Right ventricle myocardium superior (tissue), 1 donor: ENCODE data around the gene MEP1A. TPM values are rescaled to one million over a fixed set of nuclear protein-coding genes. Genes with fewer than 3 reads are reported as not detected.
"Not testable (repeated sequence)": the region's sequence is repeated elsewhere in the genome, so short reads cannot be mapped to it uniquely, and the experiment has no call there.

Experiments used
- ATAC-seq: fragments of 200-7000 bp; cut with Tn5 transposase; one replicate; pipeline ENCODE4 v1.9.1; 2020; ENCODE audit warnings: mild to moderate bottlenecking; ENCODE audit not compliant: poor library complexity
- DNase-seq: peaks from one replicate; pipeline ENCODE4 v3.0.0-alpha.2; 2020
- intact Hi-C: fragments of 100-400 bp; cut with DNase I; formaldehyde crosslinking; loops from one replicate; pipeline ENCODE4 v1.11.2; 2022
- total RNA-seq: library from RNA; stranded (reverse); fragmentation: NEBNext Ultra II Directional; extraction: Animal tissue kit (Norgen Biotek cat#: 25700); gene quantifications from one replicate; pipeline ENCODE4 v1.2.1, GENCODE V29; 2021
- donor health status: DM: no; HTN: yes; CAD: no; lungs with severe emphysema.

MEP1A gene
- total RNA-seq, 1 donor from 2014 or later = not detected

DNA sequence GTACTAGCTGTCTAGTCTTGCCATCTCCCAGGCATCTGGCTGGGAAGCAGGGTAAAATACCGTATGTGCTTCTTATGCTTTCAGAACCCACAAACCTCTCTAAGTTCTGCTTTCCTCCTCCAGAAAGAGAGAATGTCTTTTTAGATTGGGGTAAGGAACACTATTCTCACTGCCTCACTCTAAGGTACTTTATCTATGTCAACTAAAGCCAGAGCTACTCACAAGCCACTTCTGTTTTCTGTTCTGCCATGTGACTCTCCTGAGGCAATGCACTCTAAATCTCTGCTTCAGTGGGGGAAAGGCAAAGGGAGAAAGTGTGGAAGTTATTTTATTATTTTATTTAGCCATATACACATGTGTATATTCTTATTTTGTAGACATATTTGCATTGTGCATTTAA, 15.6 kb downstream of the MEP1A start:
- ATAC-seq = no peak
- no peak for DNase-seq
- intact Hi-C loops = no loop called here

DNA sequence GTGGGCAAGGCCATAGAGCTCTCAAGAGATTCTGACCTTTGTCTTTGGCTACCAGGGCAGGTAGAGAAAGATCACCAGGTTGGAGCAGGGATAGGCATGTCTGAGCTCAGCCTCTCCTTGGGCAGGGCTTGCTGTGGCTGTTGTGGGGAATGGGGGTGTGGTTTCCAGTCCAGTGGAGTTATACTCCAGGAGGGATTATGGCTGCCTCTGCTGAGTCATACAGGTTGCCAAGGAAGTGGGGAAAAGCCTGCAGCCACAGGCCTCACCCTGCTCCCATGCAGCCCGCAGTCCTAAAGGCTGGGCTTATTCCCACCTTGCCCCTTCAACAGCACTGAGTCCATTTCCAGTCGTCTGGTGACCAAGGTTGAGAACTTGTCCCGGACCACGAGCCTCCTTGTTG, 21.9 kb downstream of the MEP1A start:
- DNase-seq (no peak), ATAC-seq (no peak)
- intact Hi-C loops = no loop called here

DNA sequence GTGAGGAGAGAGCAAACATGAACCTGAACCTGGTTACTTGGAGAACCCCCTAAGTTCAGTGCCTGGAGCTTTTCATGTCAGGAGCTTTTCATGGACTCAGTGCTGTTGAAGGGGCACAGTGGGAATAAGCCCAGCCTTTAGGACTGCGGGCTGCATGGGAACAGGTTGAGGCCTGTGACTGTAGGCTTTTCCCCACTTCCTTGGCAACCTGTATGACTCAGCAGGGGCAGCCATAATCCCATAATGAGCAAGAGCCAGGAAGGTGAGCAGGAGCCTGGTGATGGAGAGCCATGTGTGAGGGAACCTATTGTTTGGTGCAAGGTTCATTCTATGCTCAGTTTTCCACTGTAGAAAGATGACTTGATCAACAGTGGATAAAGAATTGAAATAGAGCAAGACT, 23.4 kb downstream of the MEP1A start:
- intact Hi-C loops = no loop called here

GRCh38 chr6:46819561-46819960, 26.4 kb downstream of the MEP1A start:
- no peak for ATAC-seq
- intact Hi-C loops = no loop called here
- no peak for DNase-seq

More for the DNA sequence above, 23.4 kb downstream of the MEP1A start:
- no peak for DNase-seq
- ATAC-seq = no peak

GRCh38 chr6:46821458-46821881, 28.3 kb downstream of the MEP1A start:
- no peak for ATAC-seq
- intact Hi-C loops = no loop called here
- DNase-seq = no peak

DNA sequence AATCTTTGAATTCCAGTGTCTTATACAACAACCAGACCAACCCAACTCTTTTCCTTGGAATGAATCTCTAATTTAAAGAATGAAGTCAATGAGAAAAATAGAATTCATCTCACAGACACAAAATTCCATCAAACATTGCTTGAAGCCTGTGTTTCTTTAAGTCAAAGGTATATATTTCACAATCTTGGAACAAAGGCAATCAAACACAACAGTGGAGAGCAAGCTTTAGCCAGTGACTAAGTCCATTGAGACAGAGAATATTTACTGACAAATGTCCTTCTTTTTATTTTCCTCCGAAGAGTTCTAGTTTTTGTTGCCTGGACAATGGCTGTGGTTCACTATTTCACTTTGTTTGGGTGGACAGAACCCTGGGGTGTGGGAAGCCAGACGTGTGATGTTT, 35.8 kb downstream of the MEP1A start:
- intact Hi-C loops = no loop called here
- no peak for ATAC-seq
- DNase-seq = no peak

DNA sequence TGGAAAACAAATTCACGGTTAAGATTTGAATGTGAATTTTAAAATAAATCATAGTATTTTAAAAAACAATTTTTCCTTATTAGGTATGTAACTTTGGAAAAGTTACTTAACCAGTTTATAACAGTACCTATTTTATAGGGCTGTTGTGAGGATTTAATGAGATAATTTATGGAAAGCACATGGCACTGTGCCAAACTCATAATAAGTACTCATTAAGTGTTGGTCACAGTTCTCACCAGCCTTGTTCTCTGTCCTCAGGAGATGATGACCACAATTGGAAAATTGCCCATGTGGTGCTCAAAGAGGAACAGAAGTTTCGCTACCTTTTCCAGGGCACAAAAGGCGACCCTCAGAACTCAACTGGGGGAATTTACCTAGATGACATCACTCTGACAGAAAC, 39.6 kb downstream of the MEP1A start:
- ATAC-seq (no peak), DNase-seq (no peak)
- intact Hi-C loops = no loop called here

DNA sequence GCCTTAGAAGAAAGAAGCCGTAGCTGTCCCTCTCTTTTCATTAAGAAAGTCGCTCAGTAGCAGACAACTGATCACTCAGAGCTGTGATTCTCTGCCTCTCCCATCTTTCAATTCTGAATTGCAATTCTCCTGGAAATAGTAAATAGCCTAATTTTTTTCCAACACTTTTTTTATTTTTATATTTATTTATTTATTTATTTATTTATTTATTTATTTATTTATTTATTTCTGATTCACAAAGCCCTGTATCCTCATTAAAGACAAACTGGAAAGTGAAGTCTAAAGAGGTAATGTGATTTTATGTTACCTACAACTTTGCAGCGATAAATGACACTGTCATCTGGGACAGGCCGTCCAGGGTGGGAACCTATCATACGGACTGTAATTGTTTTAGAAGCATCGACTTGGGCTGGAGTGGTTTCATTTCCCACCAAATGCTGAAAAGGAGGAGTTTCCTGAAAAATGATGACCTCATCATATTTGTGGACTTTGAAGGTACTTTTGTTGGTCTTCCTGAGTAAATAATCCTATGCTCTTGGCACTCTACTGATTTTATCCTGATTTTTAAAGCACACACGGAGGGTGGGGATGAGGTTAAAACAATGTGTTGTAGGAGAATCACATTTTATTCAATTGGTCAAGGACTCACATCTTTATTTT, 41.2 kb downstream of the MEP1A start:
- DNase-seq, intact Hi-C loops, ATAC-seq: not testable (repeated sequence)

- DNase-seq, ATAC-seq, intact Hi-C loops: not testable (repeated sequence)
Measured at GRCh38 chr6:46834991-46835390, 41.8 kb downstream of the MEP1A start.

- ATAC-seq (no peak), DNase-seq (no peak)
Measured at GRCh38 chr6:46838033-46838432, 44.8 kb downstream of the MEP1A start.

GRCh38 chr6:46842252-46842846, 49.2 kb downstream of the MEP1A start:
- ATAC-seq, DNase-seq, intact Hi-C loops: not testable (repeated sequence)

More at GRCh38 chr6:46838033-46838432, 44.8 kb downstream of the MEP1A start:
- intact Hi-C loops = no loop called here

DNA sequence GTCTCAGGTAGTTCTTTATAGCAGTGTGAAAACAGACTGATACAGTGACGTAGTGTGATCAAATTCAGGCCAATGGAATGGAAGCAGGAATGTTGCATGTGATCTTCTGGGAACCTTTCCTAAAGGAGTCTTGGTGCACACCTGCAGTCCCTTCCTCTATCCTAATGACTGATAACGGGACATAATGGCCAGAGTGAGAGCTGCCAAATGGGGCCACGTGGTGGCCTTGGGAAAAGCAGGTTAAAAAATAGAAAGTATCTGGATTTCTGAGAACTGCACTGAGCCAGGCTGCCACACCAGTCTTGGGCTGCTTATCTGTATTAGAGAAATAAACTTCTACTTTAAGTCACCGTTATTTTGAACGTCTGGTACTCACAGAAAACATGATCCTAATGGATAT, 51.9 kb downstream of the MEP1A start:
- DNase-seq = no peak
- intact Hi-C loops = loop anchor here (5.0 kb wide), 1 partner anchor 467 kb away; no protein-coding TSS in a partner anchor
- ATAC-seq = no peak

DNA sequence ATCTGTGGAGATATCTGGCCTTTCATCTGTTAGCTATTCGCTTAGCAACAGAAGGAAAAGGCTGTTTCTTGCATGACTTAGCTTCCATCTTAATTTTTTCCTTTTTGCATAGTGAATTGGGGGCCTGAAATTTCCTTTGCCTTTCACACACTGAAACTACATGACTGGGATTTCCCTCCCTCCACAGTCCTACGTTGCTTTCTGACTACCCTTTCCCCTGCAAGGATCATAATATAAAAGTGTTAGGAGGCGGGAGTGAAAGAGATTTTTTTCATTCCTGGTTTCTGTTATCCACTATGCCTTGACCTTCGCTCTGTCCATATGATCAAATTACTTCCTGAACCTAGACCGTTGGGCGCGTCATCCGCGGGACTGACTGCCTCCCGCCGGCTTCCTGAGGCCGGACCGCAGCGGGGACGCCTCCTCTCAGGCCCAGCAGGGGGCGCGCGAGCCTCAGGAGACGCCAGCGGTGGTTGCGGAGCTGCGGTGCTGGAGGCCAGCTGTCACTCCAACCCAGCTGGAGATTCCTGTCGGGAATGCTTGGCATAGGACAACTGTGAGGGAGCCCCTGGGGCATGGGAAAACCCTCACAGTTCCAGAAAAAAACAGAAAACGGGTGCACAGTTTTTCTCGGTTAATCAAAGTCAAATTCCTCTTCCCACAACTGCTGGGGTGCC, 55.6 kb downstream of the MEP1A start:
- intact Hi-C loops = loop anchor here (2.0 to 5.0 kb wide), 2 partner anchors 200 to 463 kb away; no protein-coding TSS in a partner anchor

DNA sequence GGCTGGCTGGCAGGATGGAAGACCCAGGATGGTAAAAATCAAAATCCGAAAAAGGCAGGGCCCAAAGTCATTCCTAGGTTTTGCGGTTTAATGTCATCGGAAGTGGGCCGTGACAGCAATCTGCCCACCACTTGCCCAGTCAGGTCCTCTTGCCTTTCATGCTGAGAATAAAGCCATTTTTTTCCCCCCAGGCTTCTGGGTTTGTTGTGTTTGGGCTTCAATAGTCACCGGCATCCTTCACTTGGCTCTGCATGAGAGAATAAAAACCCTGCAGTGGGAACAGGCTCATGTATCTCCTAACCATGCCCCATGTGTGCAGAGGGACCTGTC, 56.1 kb downstream of the MEP1A start:
- ATAC-seq (peak; percentile 14), DNase-seq (no peak)
- intact Hi-C loops = loop anchor here (2.0 to 5.0 kb wide), 2 partner anchors 199 to 463 kb away; no protein-coding TSS in a partner anchor

More for the DNA sequence above, 55.6 kb downstream of the MEP1A start:
- peak; percentile 93 for DNase-seq
- ATAC-seq = peak; percentile 98

- DNase-seq = no peak
- intact Hi-C loops = loop anchor here (2.0 kb wide), 1 partner anchor 138 kb away; no protein-coding TSS in a partner anchor
- ATAC-seq = no peak
Measured at GRCh38 chr6:46850792-46851191, 57.6 kb downstream of the MEP1A start.

GRCh38 chr6:46851576-46851975, 58.4 kb downstream of the MEP1A start:
- intact Hi-C loops = loop anchor here (2.0 kb wide), 1 partner anchor 137 kb away; no protein-coding TSS in a partner anchor
- not testable (repeated sequence) for DNase-seq
- peak; percentile 17 for ATAC-seq

DNA sequence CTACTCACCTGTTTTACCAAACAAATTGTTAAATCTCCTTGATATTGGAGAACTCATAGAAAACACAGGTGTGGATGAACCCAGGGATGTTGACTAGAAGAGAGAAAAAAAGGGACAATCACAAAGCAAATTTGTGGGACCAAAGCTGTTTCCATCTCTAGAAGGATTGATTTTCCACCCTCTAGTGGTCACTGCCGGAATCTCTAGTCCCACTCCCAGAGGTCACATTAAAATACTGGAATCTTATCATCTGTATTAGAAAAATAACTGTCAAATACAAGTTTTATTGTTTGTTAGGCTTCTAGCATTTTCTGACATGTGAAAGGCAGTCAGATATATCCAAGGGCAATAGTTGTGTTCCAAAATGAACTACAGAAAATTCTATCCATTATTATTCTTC, 62.8 kb downstream of the MEP1A start:
- ATAC-seq, DNase-seq, intact Hi-C loops: not testable (repeated sequence)

- intact Hi-C loops = no loop called here
- DNase-seq (no peak), ATAC-seq (no peak)
Measured at GRCh38 chr6:46862381-46862780, 69.2 kb downstream of the MEP1A start.

- intact Hi-C loops = no loop called here
- ATAC-seq = no peak
- no peak for DNase-seq
Measured at GRCh38 chr6:46863791-46864190, 70.6 kb downstream of the MEP1A start.

DNA sequence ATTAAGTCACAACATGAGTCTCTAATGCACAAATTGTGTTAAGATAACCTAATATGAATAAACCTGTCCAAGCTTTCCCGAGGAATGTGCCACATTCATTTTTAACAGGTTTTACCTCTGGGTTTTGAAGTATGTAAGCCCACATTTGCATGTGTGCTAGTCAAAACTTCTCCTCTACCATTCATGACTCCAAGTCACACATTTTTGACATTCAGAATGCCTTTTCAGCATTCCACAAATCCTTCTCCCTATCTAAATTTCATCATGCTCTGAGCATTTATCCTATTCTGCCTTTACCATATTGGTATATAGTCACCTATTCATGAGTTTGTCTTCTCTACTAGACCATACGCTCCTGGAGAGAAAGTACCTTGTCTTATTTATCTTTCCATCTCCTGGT, 72.0 kb downstream of the MEP1A start:
- DNase-seq = no peak
- no peak for ATAC-seq
- intact Hi-C loops = no loop called here
